HG02981 (cell line): ENCODE measurements around the gene ACADSB.

Source experiments
- ATAC-seq: cut with Tn5 transposase; IDR thresholded peaks from one replicate; pipeline ENCODE4 v1.9.1; 2021; ENCODE audit warnings: mild to moderate bottlenecking, moderate library complexity; ENCODE audit not compliant: unreplicated experiment

The ACADSB gene

DNA sequence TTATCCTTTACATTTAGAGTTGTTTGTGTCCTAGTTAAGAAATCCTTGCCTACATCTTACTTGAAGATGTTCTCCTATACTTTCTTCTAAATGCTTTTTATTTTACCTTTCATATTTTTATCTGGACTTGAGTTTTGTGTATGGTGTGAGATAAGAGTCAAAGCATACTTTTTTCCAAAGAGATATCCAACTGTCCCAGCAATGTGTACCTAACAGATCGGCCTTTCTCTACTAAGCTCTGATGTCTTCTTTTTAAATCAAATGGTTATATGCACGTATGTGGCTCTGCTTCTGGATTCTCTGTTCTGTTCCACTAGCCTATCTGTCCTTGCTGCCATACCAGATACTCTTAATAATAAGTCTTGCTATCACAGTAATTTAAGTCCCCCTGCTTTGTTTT, 7.4 kb upstream of the ACADSB start:
- no peak for ATAC-seq

DNA sequence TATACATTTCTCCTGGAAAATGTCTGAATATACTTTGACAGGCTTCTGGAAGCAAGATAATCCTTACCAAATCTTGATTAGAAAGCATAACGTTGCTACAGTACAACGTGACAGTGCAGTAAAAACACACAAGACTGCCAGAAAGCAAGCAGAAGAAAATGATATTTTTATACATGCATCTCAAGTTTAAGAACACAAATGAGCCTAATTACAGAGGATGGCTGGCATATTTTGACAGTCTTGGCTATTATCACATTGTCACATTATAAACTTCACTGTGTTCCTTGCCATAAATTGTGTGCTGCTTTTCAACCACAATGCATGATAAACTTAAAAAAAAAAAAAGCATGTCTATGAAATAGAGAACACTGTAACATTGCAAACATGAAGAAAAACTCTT, 4.5 kb upstream of the ACADSB start:
- no peak for ATAC-seq

DNA sequence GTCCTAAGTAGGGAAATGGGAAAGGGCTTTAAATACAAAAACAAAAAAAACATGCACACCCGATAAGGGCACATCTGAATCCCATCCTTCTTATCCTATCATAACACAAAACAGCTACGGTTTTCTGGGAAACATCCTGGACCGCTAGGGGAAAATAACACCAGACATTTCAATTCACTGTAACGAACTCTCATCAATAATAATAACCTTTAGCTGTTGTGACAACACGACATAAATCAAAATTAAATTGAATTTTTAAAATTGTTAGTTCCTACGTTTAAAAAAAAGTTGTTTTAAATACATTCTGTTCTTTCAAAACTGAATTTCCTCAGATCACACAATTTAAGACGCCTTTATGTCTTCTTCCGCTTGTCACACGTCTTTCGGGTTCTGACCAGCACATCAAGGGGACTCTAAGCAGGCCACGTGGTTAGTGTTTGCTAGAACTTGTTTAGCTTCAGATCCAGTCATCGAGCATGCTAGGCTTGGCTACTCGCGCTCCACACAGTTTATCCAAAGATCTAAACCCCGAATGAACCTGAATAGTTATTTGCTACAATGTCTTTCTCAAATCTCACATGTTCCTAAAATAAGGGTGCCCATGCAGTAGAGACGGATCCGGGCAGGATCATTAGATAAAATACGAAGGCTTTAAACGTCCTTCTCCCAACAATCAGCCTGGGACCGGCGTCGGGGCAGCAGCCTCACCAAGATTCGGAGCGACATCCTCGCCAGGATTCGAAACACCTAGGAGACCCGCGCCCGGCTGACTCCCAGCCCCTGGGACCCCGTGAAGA, 1.1 kb upstream of the ACADSB start:
- peak; percentile 39 for ATAC-seq

DNA sequence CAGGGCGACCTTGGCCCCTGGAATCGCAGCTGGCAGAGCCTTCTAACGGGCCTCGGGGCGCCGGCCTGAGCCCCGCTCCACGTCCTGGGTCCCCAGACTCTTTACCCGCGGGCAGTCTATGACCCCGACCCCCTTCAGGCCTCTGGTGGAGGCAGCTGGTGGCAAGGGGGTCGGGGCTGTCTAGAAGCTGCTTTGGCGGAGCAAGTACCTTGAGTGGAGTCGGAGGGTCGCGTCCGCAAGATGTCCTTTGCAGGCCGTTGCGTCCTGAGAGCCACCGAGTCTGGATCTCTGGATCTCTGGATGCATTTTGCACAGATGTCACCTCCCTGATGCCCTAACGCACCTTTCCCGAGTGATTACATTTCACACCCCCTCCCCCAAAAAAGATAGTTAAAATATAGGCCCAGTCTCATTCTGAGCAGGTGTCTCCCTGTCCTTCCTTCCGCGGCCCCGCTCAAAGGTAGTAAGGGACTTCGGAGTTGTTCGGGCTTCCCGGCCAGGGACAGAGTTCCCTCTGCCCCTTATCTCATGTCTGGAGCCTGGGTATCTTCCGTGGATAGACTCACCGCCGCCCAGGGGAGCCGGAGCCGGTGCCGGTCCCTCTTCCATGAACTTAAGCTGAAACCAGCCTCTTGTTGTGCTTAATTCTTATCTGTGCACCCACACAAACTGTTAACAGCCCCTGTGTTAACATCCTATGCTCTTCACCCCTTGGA, 457 bp downstream of the ACADSB start:
- peak; percentile 10 for ATAC-seq

DNA sequence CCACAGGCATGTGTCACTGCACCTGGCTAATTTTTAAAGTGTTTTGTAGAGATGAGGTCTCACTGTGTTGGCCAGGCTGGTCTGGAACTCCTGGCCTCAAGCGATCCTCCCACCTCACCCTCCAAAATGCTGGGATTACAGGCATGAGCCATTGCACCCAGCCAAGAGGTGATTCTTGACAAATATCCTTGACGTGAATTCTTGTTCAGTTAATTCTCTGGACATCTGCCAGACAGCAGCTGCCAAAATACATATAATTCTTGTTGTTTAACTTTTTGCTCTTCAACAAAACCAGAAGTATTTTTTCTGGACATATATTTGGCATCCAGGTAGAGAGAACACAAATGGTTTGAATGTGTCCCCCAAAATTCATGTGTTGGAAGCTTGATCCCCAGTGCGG, 3.2 kb downstream of the ACADSB start:
- no peak for ATAC-seq

DNA sequence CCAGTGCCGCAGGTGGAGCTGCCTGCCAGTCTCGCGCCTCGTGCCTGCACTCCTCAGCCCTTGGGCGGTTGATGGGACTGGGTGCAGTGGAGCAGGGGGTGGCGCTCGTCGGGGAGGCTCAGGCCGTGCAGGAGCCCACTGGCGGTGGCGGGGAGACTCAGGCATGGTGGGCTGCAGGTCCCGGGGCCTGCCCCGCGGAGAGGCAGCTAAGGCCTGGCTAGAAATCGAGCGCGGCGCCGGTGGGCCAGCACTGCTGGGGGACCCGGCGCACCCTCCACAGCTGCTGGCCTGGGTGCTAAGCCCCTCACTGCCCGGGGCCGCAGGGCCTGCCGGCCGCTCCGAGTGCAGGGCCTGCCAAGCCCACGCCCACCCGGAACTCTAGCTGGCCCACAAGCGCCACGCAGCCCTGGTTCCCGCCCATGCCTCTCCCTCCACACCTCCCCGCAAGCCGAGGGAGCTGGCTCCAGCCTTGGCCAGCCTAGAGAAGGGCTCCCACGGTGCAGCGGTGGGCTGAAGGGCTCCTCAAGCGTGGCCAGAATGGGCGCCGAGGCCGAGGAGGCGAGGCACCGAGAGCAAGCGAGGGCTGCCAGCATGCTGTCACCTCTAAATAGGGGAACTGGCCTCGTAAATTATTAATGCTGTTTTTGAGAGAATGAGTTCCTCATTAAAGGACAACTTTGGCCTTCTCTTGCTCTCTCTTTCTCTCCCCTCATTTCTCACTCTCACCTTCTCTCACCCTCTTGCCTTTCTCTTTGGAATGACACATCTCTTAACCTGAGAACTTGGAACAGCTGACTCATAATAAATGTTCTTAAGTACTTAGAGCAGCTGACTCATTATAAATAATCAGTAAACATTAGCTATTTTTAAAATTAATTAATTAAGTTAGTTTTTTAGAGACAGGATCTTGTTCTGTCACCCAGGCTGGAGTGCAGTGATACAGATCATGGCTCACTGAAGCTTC, 4.9 kb downstream of the ACADSB start:
- no peak for ATAC-seq

DNA sequence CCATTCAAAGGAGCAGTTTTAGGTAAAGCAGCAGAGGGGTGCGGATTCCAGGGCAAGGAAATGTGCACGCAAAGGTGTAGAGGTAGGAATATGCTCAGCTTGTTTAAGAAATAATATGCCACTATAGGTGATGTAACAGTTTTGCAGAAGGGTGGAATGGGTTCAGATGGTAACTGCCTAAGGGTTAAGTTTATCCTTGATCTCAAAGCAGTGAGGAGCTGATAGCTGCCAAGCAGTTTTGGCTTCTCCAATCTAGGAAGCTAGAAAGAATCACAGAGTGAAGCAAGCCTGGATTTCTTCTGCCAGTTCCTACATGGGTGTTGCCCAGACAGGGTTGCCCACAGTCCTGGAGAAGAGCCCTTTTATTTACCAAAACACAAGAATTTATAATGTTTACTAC, 6.0 kb downstream of the ACADSB start:
- ATAC-seq = no peak

DNA sequence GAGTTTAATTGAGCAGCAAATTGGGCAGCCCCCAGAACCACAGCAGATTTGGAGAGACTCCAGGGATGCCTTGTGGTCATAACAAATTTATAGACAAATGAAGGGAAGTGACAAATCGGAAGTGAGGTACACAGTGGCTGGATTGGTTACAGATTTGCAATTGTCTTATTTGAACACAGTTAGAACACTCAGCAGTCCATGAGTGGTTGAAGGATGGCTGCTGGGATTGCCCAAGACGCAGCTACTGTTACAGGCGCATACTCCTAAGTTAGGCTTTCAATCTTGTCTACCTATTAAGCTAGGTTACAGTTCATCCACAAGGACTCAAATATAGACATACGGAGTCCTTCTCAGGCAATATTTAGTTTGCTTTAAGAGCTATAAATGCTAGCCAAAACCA, 7.4 kb downstream of the ACADSB start:
- ATAC-seq = no peak

DNA sequence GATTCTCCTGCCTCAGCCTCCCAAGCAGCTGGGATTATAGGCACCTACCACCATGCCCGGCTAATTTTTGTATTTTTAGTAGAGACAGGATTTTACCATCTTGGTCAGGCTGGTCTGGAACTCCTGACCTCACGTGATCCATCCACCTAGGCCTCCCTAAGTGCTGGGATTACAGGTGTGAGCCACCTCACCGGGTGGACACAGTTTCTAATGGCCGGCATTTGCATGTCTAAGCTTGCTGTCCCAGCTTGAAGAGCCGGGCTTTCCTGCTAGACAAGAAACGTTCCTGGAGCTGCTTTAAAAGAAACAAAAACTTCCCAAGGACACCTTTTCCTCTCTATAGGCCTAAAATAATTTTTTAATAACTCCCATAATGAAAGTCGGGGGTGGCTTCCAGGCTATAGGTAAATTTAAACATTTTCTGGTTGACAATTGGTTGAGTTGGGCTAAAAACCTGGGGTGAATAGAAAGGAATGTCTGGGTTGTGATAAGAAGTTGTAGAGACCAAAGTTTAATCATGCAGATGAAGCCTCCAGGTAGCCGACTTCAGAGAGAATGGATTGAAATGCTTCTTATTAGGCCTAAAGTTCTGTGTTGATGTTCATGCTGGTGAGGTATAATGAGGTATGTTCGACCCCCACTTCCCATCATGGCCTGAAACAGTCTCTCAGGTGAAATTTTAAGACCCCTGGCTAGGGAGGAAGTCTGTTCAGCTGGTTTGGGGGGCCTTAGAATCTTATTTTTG, 8.8 kb downstream of the ACADSB start:
- no peak for ATAC-seq

DNA sequence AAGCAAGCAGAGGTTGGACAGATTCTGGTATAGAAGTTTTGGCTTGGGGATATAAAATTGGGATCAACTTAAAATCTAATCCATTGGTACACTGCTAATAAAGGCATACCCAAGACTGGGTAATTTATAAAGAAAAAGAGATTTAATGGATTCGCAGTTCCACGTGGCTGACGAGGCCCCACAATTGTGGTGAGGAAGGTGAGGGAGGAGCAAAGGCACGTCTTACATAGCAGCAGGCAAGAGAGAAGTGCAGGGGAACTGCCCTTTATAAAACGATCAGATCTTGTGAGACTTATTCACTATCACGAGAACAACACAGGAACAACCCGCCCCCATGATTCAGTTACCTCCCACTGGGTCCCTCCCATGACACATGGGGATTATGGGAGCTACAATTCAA, 9.7 kb downstream of the ACADSB start:
- no peak for ATAC-seq

DNA sequence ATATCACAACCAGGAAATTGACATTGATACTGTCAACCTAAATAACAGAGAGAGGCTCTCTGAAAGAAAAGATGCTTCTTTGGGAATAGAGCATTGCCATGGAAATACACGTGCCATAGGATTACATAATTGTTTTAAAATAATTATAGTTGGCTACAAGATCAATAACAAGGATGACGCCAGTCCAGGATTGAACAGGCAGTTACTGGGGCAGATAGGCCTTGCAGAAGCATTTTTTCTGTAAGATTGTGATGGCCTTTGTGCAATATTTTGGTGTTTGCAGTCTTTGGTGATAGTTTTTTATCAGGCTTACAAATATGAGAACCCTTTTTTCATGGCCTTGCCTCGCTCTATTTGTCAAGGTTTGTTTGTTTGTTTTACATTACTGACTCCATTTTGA, 10.5 kb downstream of the ACADSB start:
- ATAC-seq = no peak

DNA sequence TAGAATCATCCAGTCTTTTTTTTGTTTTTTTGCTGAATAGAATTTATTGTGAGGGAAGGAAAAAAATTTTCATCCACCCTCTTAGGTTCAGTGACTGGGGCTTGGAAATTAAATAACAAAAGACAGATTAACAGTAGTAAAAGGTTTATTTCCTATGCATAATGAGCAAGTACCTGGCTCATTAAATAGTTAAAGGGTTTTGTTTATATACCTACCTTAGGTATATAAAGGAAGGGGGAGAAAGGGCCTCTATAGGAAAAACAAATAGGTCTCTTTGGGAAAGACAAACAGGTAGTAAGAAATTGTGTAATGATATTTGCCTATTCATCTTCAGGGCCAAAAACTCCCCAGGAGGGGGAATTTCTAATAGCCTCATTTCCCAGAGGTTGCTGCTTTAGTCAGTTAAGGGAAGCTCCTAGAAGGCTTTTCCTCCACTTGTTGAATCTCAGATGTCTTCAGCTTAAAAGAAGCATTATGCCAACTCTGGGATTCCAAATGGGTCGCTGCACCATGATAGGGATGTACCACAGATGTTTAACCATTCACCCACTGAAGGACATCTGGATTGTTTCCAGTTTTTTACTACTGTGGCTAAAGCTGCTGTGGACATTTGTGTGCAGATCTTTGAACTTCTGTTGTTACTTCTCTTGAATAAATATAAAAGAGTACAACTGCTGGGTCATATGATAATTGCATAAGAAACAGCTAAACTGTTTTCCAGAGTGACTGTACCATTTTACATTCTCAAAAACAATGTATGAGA, 11.3 kb downstream of the ACADSB start:
- ATAC-seq = no peak

DNA sequence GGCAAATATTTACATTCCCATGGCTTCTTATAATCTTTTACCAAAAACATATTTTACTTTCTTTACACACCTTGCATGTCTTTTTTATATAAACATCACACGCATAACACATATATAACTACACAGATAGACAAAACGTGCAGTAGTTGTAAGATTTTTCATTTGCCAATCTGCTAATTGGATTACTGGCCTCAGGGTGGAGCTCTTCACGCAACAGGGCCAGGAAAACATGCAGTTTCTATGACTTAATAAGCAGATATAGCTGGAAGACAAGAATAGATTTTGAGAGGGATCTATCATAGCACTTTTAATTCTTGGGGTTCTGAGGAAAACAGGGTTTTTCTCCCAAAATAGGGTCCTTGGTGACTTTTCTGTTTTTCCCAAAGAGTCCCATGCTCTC, 12.7 kb downstream of the ACADSB start:
- no peak for ATAC-seq

DNA sequence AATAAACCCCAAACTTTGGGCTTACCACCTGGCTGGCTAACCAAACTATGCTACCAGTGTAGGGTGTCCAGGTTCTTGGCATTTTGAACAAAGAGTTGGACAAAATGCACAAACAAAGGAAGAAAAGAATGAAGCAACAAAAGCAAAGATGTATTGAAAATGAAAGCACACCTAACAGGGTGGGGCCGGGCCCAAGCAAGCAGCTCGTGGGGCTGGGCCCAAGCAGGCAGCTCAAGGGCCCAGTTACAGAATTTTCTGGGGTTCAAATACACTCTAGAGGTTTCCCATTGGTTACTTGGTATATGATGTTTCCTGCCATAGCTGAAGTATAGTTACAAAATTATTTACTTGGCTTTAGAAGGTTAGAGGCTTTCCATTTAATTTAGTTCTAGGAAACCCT, 15.7 kb downstream of the ACADSB start:
- ATAC-seq = no peak

DNA sequence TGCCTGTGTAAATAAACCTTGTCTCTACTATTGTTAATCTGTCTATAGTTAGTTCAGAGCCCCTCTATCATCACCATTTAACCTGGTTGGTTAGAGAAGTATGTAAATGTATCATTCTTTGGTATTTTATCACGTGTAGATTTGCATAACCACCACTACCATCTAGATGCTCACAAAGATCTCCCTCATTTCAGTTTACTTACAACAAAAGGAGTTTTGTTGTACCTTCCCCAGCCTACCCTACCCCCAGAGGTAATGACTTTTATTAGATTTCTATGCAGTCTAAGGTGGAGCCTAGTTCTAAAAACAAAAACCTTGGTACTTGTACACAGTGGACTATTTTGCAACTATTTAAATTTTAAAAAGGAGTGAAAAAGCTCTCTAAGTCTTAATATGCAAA, 17.5 kb downstream of the ACADSB start:
- no peak for ATAC-seq

DNA sequence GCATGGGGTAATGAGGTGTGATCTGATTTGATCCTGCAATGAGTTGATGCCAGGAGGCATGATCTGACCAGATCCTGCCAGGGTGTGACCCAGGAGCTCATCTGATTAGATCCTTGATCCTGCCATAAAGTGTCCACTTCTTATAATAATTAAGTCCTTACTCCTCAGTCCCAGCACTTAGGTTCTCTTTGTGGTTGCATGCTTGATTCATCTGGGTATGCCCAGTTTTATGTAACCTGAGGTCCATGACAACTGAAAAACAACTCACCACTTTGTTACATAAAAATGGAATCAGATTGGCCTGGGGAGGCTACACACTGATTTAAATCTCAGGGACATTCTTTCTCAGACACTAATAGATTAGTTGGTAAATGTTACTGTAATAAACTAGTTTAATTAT, 19.1 kb downstream of the ACADSB start:
- ATAC-seq = no peak

DNA sequence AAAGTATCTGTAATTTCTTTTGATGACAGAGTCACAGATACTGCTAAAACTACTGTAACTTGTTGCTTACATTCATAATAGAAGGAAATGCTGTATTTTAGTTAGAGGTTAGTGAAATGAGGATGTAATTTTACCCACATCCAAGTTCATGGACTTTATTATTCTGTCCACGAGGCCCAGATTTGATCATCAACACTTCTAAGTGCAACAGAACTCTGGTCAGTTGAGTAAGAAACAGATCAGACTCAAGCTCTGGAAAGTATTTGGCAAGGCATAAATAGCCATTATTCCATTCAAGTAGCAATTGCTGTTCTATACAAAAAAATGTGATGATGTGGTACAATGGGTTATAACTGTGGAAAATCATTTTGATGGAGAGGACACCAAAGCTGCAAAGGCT, 22.3 kb downstream of the ACADSB start:
- no peak for ATAC-seq

DNA sequence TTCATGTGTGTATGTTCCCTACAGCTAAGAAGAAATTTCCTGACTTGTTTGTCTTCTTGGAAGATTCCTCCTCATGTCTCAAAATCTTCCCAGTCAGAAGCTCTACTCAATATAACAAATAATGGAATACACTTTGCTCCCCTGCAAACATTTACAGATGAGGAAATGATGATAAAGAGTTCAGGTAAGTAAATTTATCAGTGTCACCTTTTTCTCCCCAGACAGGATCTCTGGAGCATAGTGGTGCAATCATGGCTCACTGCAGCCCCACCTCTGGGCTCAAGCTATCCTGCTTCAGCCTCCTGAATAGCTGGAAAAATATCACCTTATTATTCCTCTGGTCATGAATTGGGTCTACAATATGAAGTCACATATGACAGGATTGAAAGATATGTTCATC, 25.5 kb downstream of the ACADSB start:
- ATAC-seq = no peak

DNA sequence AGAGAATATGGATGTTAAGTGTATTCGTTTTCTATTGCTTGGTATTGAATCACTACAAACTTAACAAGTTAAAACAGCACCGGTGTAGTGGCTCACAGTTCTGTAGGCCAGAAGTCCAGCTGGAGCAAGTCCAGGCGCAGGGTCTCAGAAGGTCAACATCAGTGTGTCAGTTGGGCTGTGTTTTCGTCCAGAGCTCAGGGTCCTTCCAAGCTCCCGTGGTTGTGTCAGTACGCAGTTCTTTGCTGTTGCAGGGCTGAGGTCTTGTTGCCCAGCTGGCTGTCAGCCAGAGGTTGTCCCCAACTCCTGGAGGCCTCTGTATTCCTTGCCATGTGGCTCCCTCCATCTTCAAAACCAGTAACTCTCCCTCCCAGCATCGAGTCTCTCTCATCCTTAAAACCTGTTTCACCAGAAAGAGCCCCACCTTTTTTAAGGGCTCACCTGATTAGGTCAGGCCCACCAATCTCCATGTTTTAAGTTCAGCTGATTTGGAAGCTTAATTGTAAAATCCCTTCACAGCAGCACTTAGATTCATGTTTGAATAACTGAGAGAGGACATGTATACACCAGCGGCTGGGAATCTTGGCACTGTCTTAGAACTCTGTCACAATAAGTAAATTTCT, 26.8 kb downstream of the ACADSB start:
- no peak for ATAC-seq
